ENCODE measurements around the gene NECAB2.

GRCh38 chr16:83940119-83940518, 27.9 kb upstream of the NECAB2 start:
- TF ChIP-seq, protein P1, sequence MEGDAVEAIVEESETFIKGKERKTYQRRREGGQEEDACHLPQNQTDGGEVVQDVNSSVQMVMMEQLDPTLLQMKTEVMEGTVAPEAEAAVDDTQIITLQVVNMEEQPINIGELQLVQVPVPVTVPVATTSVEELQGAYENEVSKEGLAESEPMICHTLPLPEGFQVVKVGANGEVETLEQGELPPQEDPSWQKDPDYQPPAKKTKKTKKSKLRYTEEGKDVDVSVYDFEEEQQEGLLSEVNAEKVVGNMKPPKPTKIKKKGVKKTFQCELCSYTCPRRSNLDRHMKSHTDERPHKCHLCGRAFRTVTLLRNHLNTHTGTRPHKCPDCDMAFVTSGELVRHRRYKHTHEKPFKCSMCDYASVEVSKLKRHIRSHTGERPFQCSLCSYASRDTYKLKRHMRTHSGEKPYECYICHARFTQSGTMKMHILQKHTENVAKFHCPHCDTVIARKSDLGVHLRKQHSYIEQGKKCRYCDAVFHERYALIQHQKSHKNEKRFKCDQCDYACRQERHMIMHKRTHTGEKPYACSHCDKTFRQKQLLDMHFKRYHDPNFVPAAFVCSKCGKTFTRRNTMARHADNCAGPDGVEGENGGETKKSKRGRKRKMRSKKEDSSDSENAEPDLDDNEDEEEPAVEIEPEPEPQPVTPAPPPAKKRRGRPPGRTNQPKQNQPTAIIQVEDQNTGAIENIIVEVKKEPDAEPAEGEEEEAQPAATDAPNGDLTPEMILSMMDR (IDR thresholded peaks at IDR 0.05), result no peak
- no peak for TF ChIP-seq POLR2A (IDR thresholded peaks at IDR 0.05)

Measured in tibial nerve (tissue), 3 donors.